GM21515 (cell line): ENCODE measurements around the gene SMCR8.
"Not testable (repeated sequence)": the region's sequence is repeated elsewhere in the genome, so short reads cannot be mapped to it uniquely, and the experiment has no call there.

ENCODE experiments used
- ATAC-seq: cut with Tn5 transposase; IDR thresholded peaks from one replicate; pipeline ENCODE4 v1.9.1; 2021; ENCODE audit not compliant: unreplicated experiment

Gene SMCR8

GRCh38 chr17:18356624-18357023 lies 41.5 kb downstream of the SMCR8 start:
- ATAC-seq: no peak

- ATAC-seq: no peak
Measured at GRCh38 chr17:18360518-18360917, 45.4 kb downstream of the SMCR8 start.

DNA sequence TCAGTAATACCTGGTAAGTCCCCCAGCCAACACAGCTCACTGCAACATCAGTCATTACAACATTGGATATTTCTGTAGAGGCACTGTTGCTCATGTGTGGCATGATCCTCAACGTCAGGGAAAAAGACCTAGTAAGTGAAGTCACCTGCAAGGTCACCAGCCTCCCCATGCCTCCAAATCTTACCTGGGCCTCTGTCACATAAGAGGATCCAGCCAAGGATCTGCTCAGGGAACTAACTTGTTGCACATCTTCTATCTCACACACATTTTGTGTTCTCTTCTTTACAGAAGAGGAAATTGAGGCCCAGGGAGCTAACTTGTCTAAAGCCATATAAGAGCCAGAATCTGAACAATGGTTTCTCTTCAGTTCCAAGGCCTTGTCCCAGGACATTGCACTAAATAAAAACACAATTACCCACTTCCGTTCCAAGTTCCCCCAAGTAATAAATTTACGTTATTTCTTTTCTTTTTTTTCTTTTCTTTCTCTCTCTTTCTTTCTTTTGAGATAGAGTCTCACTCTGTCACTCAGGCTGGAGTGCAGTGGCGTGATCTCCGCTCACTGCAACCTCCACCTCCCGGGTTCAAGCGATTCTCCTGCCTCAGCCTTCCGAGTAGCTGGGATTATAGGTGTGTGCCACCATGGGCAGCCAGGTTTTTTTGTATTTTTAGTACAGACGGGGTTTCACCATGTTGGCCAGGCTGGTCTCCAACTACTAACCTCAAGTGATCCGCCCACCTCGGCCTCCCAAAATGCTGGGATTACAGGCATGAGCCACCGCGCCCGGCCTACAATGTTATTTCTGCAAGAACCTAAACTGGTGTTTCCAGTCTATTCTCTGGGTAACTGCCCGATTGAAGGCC lies 47.0 kb downstream of the SMCR8 start:
- ATAC-seq: no peak

GRCh38 chr17:18362698-18363100 lies 47.6 kb downstream of the SMCR8 start:
- no peak for ATAC-seq

GRCh38 chr17:18363101-18364049 lies 48.3 kb downstream of the SMCR8 start, which contains the start of gene SHMT1:
SHMT1 (minus strand) TSS chr17:18363550; CDS start chr17:18355981, 7,569 bp downstream.
- ATAC-seq: peak; percentile 96

- ATAC-seq: no peak
Measured at GRCh38 chr17:18364166-18364565, 49.1 kb downstream of the SMCR8 start.

- ATAC-seq: no peak
Measured at GRCh38 chr17:18368946-18369345, 53.9 kb downstream of the SMCR8 start.

DNA sequence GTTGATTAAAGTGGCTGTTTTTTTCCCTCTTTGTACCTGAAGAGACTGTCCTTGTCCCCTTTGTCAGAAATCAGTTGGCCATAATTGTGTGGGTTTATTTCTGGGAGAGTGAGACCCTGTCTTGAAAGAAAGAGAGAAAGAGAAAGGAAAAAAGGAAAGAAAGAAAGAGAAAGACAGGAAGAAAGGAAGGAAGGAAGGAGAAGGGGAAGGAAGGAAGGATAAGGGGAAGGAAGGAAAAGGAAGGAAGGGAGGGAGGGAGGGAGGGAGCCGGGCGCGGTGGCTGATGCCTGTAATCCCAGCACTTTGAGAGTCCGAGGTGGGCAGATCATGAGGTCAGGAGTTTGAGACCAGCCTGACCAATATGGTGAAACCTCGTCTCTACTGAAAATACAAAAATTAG lies 55.7 kb downstream of the SMCR8 start:
- ATAC-seq: no peak

DNA sequence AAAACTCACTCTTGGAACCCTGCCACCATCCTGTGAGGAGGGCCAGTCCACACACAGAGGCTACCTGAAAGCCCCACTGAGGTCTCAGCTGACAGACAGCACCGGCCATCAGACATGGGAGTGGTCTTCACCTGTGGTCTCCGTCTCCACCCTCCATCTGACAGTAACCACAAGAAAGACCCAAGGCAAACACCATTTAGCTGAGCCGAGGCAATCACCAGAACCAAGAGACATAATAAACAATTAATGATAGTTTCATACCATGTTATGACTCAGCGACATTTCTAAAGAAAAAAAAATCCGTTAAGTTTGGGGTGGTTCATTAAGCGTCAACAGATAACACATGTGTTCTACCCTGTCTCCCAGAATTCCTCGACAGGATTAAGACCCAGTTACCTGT lies 56.4 kb downstream of the SMCR8 start:
- no peak for ATAC-seq

- not testable (repeated sequence) for ATAC-seq
Measured at GRCh38 chr17:18373181-18373580, 58.1 kb downstream of the SMCR8 start.

DNA sequence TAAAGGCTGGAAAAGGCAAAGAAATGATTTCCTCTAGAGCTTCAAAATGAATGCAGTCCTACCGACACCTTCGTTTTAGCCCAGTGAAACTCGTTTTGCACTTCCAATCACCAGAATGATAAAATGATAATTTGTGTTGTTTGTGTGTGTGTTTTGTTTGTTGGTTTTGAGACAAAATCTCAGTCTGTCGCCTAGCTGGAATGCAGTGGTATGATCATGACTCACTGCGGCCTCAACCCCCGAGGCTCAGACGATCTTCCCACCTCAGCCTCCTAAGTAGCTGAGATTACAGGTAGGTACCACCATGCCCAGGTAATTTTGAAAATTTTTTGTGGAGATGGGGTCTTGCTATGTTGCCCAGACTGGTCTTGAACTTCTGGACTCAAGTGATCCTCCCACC lies 59.1 kb downstream of the SMCR8 start:
- no peak for ATAC-seq
